Adrenal gland (tissue), 12 donors: ENCODE measurements around the gene FCSK. TPM values are rescaled to one million over a fixed set of nuclear protein-coding genes. Genes with fewer than 3 reads are reported as not detected.

Experiments used
- DNase-seq, 7 donors: peaks; one replicate each; pipeline ENCODE4 v3.0.0-alpha.2; 2019 to 2020
- H3K27ac ChIP-seq, 5 donors: fragments of 200-600 bp; sonication (generic) in 4 of 5; 1 replicate in 3 of 5; 2 replicates in 2 of 5; pipeline versions ENCODE4 v1.5.1 to v1.8.0; 2016 to 2020; ENCODE audit warnings: mild to moderate bottlenecking in 1 of 5
- H3K27me3 ChIP-seq: fragments of 200-600 bp; 2 replicates; pipeline ENCODE4 v1.8.0; 2021
- H3K36me3 ChIP-seq, 2 donors: fragments of 200-600 bp; replicated peaks in 1 of 2; 1 replicate in 1 of 2; 2 replicates in 1 of 2; pipeline versions ENCODE4 v1.5.1 to v1.8.0; 2018 to 2022
- H3K4me1 ChIP-seq, 2 donors: fragments of 200-600 bp; replicated peaks in 1 of 2; 1 replicate in 1 of 2; 2 replicates in 1 of 2; pipeline versions ENCODE4 v1.5.1 to v1.8.0; 2018 to 2021
- H3K4me3 ChIP-seq, 4 donors: fragments of 200-600 bp; sonication (generic) in 3 of 4; one replicate each; pipeline ENCODE4 v1.5.1; 2016 to 2018
- H3K9me3 ChIP-seq, 3 donors: fragments of 200-600 bp; sonication (generic) in 1 of 3; replicated peaks in 1 of 3; 1 replicate in 2 of 3; 2 replicates in 1 of 3; pipeline versions ENCODE4 v1.5.1 to v1.8.0; 2016 to 2021
- CTCF ChIP-seq, 6 experiments: fragments of 450-650 bp in 4 of 6; fragments of 200-600 bp in 2 of 6; sonication (generic) in 1 of 6; IDR thresholded peaks; 1 replicate in 5 of 6; 2 replicates in 1 of 6; pipeline versions ENCODE4 v1.5.1 to v1.8.0; 2016 to 2021; ENCODE audit warnings: antibody characterized with exemption in 6 of 6, mild to moderate bottlenecking in 2 of 6, moderate library complexity in 1 of 6
- POLR2A ChIP-seq, 2 donors: fragments of 450-650 bp; IDR thresholded peaks; one replicate each; pipeline ENCODE4 v1.6.1; 2017; ENCODE audit warnings: antibody characterized with exemption in 2 of 2, mild to moderate bottlenecking in 2 of 2, moderate library complexity in 1 of 2
- WGBS, 4 donors: extraction: QIAGEN DNeasy Blood & Tissue Kit in 2 of 4; methylation state at CpG; one replicate each; pipeline versions ENCODE4 v1.1.5 to v1.1.7; 2013 to 2017; 5-methylcytosine and 5-hydroxymethylcytosine counted together
- intact Hi-C, 2 donors: fragments of 100-400 bp; cut with DNase I; formaldehyde crosslinking; loops; one replicate each; pipeline versions ENCODE4 v1.14.1 to v1.15.0; 2022 to 2023
- polyA plus RNA-seq, 3 donors: library from polyadenylated mRNA; stranded (reverse); fragments of 200-250 nt in 2 of 3; fragments of 350-450 nt in 1 of 3; fragmentation: Illumina TruSeq in 1 of 3; extraction: RNeasy Lipid Tissue Mini Kit (QIAGEN cat#74804) in 1 of 3; gene quantifications; one replicate each; pipeline ENCODE4 v1.2.3, GENCODE V29; 2013 to 2014
- small RNA-seq, 2 donors: library from RNA; depleted of rRNA; stranded (forward); fragments of <200 nt; gene quantifications; one replicate each; pipeline ENCODE3, GENCODE V24; 2016
- total RNA-seq, 9 donors: library from RNA; depleted of rRNA in 4 of 9; stranded (reverse); fragments of >200 nt in 4 of 9; fragments of 120-200 nt in 1 of 9; fragmentation: NEBNext Ultra II Directional in 1 of 9; extraction: Animal tissue kit (Norgen Biotek cat#: 25700) in 1 of 9; gene quantifications; one replicate each; pipeline versions ENCODE4 v1.1.0 to v1.2.4, GENCODE V29; 2013 to 2023
- donor health status: healthy with polysubstance abuse.
- donor health status: Bipolar disorder and iron deficiency.
- donor health status: DM: yes; HTN: yes; CAD: no.
- donor health status: DM: no; HTN: no; CAD: no.
- donor health status: DM: no; HTN: no; CAD: no.
- donor health status: DM: yes; HTN: yes; CAD: no.

The FCSK gene
- total and polyA plus RNA-seq, 12 donors = 5.2 to 34.8 (median 23.0) TPM

GRCh38 chr16:70529051-70529777 lies 74.8 kb downstream of the FCSK start:
- no peaks in the 10 kb centered on the region for H3K27me3 ChIP-seq
- TF ChIP-seq CTCF (IDR thresholded peaks at IDR 0.05) = peak; percentile 47 to 74 (median 61)
- TF ChIP-seq POLR2A (IDR thresholded peaks at IDR 0.05) = no peak
- WGBS, 4 donors = 56 to 70% (median 61%) methylated on average over 8 of the region's 8 CpGs
- H3K9me3 ChIP-seq = no peaks in the 10 kb centered on the region
- intact Hi-C loops = no loop called here
- peak overlapping the region in 2 of 5 donors; percentile 0 to 33 for H3K27ac ChIP-seq
- DNase-seq = no peak
- peaks cover 10 to 50% of the 10 kb centered on the region in 2 donors for H3K4me1 ChIP-seq
- H3K4me3 ChIP-seq = no peak overlapping the region
- H3K36me3 ChIP-seq = peaks cover 0 to 75% of the 10 kb centered on the region in 2 donors

Small RNA genes lying within 50 kb of the gene (small RNA-seq; reads per million reads assigned to genes)
- gene RNU6-23P = 0.50 to 0.59 reads per million in 2 donors
- gene RPS27P26 = 0 reads per million in 2 donors
- gene SNORD111B = 370 to 374 reads per million in 2 donors

Other genes with a start within 250 kb of the FCSK start
- 10 to 100 TPM; 17.3 to 49.6 (median 30.3) TPM for gene EXOSC6, start 202.7 kb upstream of the FCSK start, total RNA-seq
- 10 to 100 TPM; 12.0 to 17.5 (median 12.6) TPM for gene EXOSC6, start 202.7 kb upstream of the FCSK start, polyA plus RNA-seq
- gene AARS1, start 165.1 kb upstream of the FCSK start, total RNA-seq = 100 to 1,000 TPM in 3 of 9 donors, 10 to 100 TPM in 6; 76.0 to 120 (median 92.1) TPM
- 100 to 1,000 TPM in 1 of 3 donors, 10 to 100 TPM in 2; 31.2 to 110 (median 38.7) TPM for gene AARS1, start 165.1 kb upstream of the FCSK start, polyA plus RNA-seq
- gene DDX19B, start 155.4 kb upstream of the FCSK start, total RNA-seq = 10 to 100 TPM; 22.1 to 45.7 (median 32.2) TPM
- gene DDX19B, start 155.4 kb upstream of the FCSK start, polyA plus RNA-seq = 10 to 100 TPM; 26.0 to 55.7 (median 35.9) TPM
- 10 to 100 TPM; 31.1 to 68.5 (median 43.4) TPM for gene DDX19A, start 107.7 kb upstream of the FCSK start, total RNA-seq
- 10 to 100 TPM; 14.6 to 55.5 (median 14.9) TPM for gene DDX19A, start 107.7 kb upstream of the FCSK start, polyA plus RNA-seq
- 10 to 100 TPM; 14.0 to 30.8 (median 27.4) TPM for gene ST3GAL2, start 15.5 kb upstream of the FCSK start, total RNA-seq
- 10 to 100 TPM in 1 of 3 donors, 1 to 10 TPM in 2; 5.3 to 12.3 (median 8.0) TPM for gene ST3GAL2, start 15.5 kb upstream of the FCSK start, polyA plus RNA-seq
- 100 to 1,000 TPM in 1 of 9 donors, 10 to 100 TPM in 8; 42.3 to 195 (median 69.0) TPM for gene COG4, start 69.0 kb downstream of the FCSK start, total RNA-seq
- gene COG4, start 69.0 kb downstream of the FCSK start, polyA plus RNA-seq = 100 to 1,000 TPM in 1 of 3 donors, 10 to 100 TPM in 2; 28.2 to 128 (median 86.2) TPM
- gene SF3B3, start 69.2 kb downstream of the FCSK start, total RNA-seq = 100 to 1,000 TPM in 6 of 9 donors, 10 to 100 TPM in 3; 66.2 to 242 (median 172) TPM
- 100 to 1,000 TPM in 2 of 3 donors, 10 to 100 TPM in 1; 82.1 to 200 (median 101) TPM for gene SF3B3, start 69.2 kb downstream of the FCSK start, polyA plus RNA-seq
- 10 to 100 TPM in 8 of 9 donors, 1 to 10 TPM in 1; 1.2 to 62.9 (median 38.1) TPM for gene IL34, start 192.0 kb downstream of the FCSK start, total RNA-seq
- 10 to 100 TPM in 2 of 3 donors, 1 to 10 TPM in 1; 3.2 to 36.5 (median 35.0) TPM for gene IL34, start 192.0 kb downstream of the FCSK start, polyA plus RNA-seq
- gene MTSS2, start 231.5 kb downstream of the FCSK start, total RNA-seq = 100 to 1,000 TPM in 1 of 9 donors, 10 to 100 TPM in 8; 11.6 to 127 (median 74.8) TPM
- gene MTSS2, start 231.5 kb downstream of the FCSK start, polyA plus RNA-seq = 100 to 1,000 TPM in 1 of 3 donors, 10 to 100 TPM in 2; 32.4 to 145 (median 39.2) TPM